NCI-H2107 (cell line): ENCODE measurements around the gene FOXS1.

Experiments
- DNase-seq: peaks from one replicate; lab custom pipeline; 2025; lab: John Stamatoyannopoulos, UW

The FOXS1 gene

DNA sequence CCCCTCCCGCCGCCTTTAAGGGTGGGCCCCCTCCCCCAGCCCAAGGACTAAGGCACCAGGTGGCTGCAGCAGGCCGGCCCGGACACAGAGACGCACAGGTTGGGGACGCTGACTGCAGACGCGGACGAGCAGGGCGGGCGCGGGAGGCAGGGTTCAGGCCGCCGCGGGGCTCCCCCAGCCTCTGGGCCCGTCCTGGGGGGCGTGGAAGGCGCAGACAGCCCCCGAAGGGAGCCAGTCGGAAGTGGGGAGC, 15.7 kb upstream of the FOXS1 start:
- no peak for DNase-seq

DNA sequence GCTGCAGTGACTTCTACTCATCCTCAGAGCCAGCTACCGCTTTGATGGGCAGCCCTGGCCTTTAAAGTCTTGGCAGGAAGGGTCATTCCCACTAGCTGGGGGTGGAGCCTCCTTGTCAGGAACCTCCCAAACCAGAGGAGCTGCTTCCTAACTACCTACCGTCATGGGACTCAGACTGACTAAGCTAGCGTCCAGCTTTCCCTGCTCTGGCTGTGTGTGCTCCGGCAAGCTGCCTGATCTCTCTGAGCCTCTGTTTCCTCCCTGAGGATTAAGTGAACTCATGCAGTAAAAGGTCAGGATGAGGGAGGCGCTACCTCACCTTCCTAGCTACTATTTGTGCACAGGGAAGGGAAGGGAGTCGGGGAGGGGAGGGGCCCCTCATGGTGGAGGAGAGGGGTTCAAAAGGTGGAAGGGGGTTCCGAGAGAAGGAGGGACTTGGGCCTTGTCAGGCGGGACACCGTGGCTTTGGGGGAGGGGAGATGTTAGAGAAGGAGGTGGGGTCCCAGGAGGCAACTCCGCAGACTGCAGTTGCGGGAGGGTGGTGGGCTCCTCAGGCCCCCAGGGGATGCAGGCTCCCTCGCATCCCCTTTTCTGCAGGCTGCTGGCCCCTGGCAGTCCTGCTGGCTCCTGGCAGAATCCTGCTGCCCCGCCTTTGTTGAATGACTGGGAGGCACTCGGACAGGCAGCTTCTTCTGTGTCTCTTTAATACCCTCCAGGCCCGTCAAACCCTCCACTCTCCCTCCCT, 15.2 kb upstream of the FOXS1 start:
- no peak for DNase-seq

DNA sequence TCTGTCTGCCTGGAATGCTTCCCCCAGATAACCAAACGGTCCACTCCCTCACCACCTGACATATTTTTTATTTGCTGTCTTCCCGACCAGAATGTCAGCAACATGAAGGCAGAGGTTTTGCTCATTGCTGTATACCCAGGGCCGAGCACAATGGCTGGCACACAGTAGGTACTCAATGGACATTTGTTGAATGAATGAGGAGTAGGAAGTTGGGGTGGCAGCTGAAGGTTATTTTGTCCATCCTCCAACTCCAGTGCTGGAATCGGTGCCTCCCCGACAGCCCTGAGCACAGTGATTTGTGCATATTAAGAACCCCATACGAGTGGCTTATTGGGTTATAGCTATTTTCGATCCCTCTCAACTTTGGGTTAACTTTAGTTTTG, 14.6 kb upstream of the FOXS1 start:
- DNase-seq = no peak

DNA sequence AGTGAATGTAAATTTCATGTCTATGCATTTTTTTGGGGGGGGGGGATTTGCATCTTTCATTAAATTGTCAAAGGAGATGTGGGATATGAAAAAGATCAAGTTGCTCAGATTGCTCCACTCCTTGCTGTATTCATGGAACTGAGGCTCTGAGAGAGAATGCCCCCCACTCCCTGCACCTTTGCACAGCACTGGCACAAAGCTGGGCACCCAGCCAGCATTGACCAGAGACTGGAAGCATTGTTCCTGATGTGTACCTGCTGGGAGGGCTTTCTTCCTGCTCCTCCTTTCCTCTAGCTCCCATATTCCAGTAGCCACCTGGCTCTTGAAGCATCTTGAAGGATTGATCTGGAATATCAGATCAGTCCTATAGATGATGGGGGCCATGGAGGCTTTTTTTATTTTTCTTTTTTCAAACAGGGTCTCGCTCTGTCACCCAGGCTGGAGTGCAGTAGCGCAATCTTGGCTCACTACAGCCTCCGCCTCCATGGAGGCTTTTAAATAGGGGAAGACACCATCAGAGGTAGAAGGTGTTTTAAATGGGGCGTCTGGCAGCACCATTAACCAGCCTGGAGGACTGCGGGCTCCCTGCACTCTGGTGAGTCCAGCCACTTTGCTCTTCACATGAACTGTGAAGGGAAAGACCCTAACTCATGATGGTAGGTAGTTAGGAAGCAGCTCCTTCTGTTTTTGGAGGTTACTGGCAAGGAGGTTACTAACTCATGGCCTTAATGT, 14.0 kb upstream of the FOXS1 start:
- no peak for DNase-seq

DNA sequence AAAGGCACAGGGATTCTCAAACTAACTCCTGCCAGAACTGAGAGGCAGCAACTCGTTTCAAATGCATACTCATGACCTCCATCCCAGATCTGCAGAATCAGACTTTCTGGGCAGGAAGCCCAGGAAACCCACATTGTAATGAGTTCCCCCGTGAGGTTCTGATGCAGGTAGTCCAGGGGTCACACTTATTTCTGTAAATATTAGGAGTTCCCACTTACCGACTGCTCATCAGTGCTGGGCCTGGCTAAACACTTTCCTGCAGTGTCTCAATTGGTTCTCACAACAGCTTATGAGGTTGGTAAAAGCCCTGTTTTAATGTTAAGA, 13.3 kb upstream of the FOXS1 start:
- DNase-seq = no peak

DNA sequence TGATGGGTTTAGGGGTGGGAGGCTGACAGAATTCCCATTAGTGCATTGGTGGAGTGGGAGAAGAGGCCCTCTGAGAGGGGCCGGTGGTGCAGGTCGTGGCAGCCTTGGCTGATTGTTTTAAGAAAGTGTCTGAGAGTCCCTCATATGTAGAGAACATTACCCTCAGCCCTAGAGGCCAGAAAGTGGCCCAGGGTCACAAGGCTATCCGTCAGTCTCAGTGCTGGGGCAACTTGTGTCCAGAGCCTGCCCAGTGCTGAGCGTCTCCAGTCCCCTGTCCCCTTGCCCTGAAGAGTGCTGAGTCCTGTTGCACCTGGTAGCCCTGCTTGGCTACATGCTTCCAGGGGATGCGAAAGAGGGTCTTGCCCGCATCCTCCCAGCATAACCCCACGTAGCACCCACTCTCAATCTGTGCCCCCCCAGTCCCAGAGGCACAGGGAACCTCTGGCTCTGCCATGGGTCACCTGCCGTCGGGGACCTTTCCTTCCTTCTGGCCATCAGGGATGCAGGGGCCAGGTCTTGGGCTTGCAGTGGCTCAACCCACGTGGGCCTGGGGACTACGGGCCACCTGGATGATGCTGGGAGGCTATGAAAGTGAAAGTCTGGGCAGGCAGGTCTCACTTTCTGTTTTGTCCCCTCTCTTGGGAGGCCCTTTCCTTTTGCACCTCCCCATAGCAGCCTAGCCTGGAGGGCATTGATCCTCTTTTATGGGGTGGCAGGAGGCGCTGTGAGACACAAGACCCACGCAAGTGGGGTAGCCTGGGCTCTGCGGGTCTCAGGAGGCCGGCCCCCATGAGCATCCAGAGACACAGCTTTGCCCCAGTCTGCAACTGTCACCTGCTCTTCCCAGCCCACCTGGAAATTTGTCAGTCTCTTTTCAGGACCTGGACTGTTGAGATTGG, 12.7 kb upstream of the FOXS1 start:
- no peak for DNase-seq

DNA sequence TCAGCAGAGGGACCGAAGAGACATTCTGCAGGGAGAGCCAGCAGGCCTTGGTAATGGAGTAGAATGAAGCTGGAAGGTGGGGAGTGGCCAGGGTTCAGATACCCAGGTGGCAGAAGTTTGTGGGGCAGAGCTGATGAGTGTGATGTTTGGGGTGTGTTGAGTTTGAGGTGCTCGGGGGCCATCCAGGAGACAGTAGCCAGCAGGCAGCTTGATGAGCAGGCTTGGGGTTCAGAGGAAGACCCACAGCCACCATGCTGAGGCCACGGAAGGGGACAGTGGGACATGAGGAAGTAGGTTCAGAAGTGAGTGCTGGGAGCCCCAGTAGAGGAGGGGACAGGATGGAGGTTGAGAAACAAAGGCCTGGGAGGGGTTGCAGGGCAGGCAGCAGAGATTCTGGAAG, 11.1 kb upstream of the FOXS1 start:
- no peak for DNase-seq

DNA sequence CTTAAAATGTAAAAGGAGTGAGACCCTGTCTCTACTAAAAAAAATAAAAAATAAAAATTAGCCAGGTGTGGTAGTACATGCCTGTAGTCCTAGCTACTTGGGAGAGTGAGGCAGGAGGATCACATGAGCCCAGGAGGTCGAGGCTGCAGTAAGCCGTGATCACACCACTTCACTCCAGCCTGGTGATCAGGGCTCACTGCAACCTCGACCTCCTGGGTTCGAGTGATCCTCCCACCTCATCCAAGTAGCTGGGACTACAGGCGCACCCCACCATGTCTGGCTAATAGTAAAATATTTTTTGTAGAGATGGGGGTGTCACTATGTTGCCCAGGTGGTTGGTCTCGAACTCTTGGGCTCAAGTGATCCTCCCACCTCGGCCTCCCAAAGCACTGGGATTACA, 8.1 kb upstream of the FOXS1 start:
- DNase-seq = no peak

DNA sequence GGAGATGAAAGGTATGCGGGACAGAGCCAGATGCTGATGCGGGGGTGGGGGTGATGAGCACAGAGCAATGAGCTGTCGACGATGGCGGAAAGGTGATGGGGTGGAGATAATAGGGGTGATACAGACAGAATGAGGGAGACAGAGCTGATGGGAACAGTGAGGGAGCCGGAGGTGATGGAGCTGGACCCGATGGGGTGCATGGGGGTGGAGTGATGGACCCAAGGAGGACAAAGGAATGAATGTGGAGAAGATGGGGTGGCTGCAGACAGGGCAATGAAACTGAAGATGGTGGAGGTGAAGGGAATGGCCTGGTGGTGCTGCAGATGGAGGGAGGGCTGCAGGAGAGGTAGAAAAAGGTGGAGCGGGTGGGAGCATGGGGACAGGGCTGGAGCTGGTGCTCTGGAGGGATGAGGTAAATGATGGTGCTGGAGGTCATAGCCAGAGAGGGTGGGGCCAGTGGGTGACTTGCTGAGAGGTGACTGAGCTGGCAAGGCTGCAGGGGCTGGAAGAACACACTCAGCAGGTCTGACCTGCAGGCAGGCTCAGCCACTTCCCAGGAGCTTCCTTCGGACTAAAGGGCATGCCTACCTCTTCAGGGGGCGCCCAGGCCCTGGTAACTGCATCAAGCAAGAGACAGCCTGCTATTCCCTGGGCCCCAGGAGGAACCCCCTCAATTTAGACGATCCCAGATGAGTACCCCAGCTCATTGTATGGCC, 6.0 kb upstream of the FOXS1 start:
- no peak for DNase-seq

DNA sequence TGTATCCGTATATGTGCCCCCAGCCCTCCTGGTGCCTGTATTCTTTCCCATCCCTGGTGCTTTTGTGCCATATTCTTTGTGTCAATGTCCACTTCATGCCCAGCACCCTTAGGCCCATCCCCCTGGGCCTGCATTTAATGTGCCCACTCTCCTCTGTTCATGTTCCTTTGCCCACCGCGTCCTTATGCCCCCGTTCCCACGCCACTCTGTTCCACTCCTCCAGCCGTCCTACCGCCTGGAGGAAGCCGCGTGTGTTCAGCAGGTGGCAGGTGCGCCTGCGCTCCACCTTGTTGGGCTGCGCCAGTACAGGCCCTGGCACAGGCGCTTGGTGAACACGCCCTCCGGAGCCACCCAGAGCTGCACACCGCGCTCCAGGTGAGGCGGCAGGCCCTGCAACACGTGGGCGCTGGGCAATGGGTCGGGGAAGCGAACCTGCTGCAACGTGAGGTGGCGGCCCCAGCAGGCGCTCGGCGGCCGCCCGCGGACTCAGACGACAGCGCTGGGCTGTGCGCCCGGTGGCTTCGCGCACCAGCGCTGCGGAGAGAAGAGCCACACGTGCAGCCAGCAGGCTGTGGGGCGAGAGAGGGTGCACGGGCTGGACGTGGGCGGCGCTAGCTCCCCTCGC, 4.0 kb upstream of the FOXS1 start:
- DNase-seq = peak; percentile 23

DNA sequence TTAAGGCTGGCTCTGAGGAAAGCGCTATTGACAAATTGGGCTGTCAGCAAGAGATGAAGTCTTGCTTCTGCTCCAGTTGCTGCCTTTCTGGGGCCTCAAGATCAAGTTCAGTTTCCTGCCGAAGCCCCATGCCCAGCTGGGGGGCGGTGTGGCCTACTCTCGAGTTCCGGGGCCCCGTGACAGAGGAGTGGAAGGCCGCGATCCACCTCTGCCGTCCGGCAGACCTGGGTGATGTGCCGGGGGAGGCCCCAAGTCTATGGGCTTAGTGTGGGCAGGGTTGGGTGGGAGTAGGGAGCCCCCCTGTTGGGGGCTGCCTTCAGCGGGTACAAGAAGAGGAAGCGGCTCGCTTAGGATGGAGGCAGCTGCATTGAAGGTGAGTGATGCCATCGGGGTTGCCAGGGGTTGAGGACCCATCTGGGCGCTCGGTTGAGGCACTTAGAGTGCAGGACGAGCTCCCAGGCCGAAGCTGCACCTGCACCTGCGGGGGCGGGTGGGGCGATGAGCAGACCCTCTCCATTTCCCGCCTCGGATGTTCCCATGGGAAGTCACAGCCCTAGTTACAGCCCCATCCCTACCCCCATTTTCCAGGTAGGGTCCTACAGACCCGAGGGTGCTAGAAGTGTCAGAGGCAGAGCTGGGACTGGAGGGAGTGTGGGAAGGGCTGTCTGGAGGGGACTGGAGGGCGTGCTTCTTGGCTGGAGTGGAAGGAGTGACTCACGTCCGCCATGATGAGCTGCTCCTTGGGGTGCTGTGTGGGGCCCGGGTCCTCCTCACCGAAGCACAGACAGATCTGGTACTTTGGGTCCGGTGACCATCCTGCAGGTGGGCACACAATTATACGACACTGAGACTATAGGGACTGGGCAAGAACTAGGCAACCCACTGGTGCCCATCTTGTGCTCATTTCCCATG, 2.9 kb upstream of the FOXS1 start:
- no peak for DNase-seq

DNA sequence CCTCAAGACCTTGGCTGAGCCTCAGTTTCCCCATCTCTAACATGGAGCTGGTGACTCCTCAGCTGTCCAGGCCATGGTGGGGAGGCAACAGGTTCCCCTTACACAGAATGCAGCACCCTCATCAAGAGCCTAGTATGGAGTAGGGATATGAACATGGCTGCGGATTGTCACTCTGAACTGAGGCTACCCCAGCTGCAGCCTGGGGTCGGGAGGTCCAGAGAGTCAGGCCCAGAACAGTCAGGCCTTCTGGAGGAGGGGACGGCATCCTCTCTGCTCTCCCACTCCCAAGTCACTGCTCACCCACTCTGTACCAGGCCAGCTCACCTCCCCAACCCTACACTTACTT, 1.4 kb upstream of the FOXS1 start:
- no peak for DNase-seq

DNA sequence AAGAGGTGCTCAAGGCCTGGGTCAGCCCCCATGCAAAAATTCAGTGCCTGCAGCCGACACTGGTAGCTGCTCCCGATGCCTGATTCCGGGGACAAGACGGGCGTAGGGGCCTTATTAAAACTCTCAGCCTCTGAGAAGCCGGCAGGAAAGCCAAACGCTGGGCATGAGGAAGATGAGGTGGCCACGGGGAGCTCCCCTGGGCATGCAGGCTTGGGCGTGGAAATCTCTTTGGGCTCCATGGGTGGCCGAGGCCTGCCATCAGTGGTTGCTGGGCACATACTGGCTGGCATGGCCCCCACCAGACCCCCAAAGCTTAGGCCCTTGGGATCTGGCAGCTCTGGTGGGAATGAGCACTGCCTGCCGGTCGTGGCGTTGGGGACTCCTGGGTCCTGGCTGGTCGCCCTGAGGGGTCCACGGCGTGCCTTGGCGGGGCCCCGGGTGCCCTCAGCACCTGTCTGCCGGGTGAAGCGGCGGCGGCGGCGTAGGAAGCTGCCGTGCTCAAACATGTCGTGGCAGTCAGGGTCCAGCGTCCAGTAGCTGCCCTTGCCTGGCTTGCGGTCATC, 586 bp downstream of the FOXS1 start:
- no peak for DNase-seq

DNA sequence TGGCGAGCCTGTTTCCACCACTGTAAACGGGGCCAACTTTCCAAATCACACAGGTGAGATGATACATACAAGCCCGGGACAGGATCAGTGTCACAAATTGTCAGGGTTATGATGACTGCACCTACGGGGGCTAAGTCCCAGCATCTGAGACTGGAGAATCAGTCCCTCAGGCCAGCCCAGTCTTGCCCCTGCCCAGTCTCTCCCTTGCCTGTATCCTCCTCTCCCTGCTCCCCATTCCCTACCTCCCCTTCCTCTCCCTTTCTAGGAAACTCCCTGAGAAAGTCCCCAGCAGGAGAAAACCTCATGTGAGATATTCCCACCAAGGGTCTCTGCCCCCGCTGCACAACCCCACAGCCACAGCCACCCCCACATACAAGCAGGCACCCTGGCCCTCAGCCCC, 1.5 kb downstream of the FOXS1 start:
- DNase-seq = no peak

DNA sequence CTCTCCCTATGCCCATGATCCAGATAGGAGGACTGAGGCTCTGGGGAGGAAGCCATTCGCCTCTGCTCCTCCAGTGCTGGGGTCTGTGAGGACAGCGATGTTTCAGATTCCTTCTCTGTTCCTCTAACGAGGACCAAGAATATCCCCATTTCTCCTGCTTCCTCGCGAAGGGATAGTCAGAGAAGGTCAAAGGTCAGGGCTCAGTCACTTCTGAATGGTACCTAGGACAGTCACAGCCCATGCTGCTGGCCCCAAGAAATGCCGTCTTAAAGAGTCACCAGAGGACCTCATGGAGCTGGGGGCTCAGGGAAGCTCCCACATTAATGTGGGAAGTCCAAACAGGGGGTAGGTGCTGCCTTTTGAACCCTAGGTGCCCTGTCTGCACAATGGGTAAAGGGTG, 2.1 kb downstream of the FOXS1 start:
- DNase-seq = no peak

DNA sequence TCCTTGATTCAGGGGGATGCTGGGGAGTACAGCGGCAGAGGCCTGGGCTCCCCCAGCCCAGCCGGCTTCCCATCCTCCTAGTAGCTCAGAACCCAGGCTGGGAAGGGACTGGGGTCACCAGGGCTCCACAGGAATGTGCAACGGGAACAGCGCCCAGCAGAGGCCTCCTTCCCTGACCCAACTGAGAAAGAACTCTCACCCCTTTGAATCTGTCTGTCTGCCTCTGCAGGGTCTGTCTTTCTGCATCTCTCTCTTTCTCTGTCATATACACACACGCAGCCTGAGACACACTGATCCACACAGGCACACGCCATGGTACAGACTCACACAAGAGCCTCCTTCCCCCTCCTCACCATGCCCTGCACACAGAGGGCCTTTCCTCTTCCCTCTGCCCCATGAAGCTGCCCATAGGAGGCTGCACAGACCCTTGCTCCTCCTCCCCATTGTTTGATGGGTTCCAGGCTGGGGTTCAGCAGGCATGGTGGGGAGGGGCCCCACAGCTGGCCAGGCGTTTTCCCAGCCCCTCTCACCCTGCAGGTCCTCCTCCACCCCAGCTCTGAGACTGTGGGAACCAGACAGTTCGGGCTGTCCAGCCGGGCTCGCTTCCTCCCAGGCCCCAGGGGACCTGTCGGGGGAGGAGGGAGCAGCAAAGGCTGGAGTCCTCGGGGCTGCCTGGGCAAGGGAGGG, 2.8 kb downstream of the FOXS1 start:
- DNase-seq = no peak

DNA sequence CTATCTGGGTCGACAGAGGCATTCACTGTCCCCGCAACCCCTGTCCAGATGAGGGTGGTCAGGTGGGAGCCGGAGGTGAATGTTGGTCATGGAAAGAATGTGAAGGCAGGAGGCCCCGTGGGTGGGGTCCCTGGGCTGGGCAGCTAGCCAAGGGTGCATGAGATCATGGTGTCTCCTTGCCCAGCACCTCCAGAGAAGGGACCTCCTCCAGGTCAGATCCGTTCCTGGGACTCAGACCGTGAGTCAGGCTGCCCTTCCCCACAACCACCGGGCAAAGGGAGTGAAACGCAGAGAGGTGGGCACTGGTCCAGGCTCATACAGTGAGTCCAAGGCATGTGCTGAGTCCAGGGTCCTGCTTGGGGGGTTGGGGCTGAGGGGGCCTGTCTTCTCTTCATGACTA, 3.5 kb downstream of the FOXS1 start:
- DNase-seq = no peak

DNA sequence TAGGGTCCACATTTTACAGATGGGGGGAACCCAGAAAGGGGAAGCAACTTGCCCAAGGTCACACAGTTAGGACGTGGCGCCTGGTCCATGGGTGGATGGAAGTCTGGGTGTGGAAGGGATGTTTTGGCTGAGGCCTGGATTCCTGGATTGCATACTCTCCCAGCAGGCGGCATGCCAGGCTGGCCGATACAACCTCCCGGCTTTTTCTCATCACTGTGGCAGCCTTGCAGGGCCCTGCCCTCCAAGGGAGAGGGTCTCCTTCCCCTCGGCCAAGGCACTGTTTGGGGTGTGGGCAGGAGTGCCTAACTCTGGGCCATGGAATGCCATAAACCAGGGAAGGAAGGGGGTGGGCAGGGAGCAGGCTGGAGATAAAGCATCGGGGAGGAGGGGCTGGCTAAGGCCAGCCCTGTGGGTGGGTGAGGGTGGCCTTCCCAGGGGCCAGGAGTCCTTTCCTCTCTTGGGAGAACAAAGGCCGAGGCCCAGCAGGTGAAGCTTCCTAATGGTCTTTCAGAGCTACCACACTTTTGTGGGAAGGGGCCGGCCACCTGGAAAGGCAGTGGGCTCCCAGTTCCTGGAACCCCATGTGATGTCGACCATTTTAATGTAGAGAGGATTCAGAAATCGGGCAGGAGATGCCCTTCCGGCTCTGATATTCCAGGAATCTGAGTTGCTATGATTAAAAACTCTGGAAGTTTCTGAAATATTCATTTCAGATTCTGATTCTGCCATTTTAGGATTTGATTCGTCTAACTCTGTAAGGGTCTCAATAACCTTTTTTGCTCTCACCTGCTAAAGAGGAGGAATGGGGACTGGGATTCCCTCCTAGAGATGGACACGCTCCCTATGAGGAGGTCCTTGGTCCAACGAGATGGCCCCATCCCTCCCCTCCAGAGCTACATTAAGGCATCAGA, 4.2 kb downstream of the FOXS1 start:
- DNase-seq = no peak

DNA sequence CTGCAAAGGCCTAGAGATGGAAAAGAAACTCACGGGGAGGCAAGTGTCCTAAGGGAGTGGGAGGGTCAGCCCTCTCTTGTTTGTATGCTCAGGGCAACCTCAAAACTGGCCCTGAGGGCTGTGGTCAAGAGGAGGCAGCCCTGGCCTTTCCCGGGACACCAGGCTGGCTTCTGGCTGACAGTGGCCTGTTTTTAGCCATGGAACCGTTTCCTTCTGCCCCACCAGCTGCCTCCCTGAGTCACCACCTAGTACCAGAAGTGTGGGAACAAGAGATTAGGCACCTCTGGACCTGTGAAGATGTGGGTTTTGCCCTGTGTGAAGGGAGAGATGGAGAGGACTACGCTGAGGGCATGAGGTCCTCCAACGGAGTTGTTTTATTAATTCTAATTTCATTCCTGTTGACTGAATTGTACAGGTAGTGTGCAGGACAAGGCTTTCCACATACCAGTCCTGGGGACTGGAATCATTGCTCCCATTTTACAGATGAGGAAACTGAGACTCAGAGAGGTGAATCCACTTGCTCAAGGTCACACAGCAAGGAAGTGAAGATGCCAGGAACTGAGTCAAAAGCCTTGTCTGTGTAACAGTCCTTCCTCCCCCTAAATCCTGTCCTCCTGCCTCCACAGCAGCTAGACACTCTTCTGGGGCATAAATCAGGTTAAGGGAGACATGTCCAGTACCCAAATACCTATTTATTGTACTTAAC, 5.5 kb downstream of the FOXS1 start:
- no peak for DNase-seq
